ENCODE measurements around the gene NOXA1. TPM values are rescaled to one million over a fixed set of nuclear protein-coding genes. Genes with fewer than 3 reads are reported as not detected.

The NOXA1 gene
- total and polyA plus RNA-seq, 2 of the 8 experiments (the other 6 are each of a cell fraction or from before 2014, with no cell fraction given) = 0.34 to 0.91 TPM

DNA sequence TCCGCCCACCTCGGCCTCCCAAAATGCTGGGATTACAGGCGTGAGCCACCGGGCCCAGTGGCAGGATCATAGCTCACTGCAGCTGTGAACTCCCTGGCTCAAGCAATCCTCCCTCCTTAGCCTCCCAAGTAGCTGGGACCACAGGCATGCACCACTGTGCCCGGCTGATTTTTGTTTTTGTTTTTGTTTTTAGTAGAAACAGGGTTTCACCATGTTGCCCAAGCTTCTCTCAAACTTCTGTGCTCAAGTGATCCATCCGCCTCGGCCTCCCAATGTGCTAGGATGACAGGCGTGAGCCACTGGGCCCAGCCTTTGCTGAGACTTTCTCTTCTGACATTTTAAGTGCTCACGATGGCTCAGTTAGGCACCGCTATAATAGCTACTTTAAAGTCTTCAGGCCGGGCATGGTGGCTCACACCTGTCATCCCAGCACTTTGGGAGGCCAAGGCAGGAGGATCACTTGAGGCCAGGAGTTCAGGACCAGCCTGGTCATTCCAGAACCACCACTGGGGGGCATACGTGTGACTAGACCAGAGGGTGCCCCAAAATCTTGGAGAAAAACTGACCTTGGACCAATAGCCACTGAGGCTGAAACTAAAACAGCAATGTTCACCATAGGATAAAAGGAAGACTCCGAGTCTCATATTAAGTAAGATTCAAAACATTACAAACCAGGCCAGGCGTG lies 21.1 kb downstream of the NOXA1 start:
- H2BK12ac ChIP-seq (ENCODE audit: low read depth, low read length) = no peak overlapping the region
- peaks cover 0 to 5% (median 2%) of the 10 kb centered on the region in 4 experiments; a peak in 2 of 8 replicates for H3K36me3 ChIP-seq (ENCODE audit: control insufficient read depth in 2 of 4, insufficient read depth in 4 of 4, low read length in 3 of 4)
- H4K91ac ChIP-seq (replicated peaks; ENCODE audit: insufficient read length, low read length) = no peak overlapping the region
- H3K14ac ChIP-seq (ENCODE audit: insufficient read length) = no peak overlapping the region
- H3K27ac ChIP-seq (ENCODE audit: low read depth, low read length) = no peak overlapping the region
- H2BK20ac ChIP-seq (ENCODE audit: low read length) = no peak overlapping the region
- ChIA-PET POLR2A (ENCODE audit: partially characterized antibody) (interaction anchor here (1.3 to 4.3 kb wide), 2 partner anchors 10 kb away, joined by 4 to 28 read pairs; no protein-coding TSS in a partner anchor), CTCF (ENCODE audit: partially characterized antibody) (interaction anchor here (0.6 to 4.1 kb wide), 26 partner anchors 8 to 1448 kb away, joined by 3 to 20 read pairs (median 4); partner anchors contain the start of genes EXD3 and NRARP)
- WGBS, 2 experiments (ENCODE audit: extremely low coverage in 1 of 2, insufficient coverage in 1 of 2, insufficient read length in 1 of 2, insufficient replicate concordance in 2 of 2, low coverage in 1 of 2, low lambda C conversion rate in 2 of 2, missing lambda C conversion rate in 1 of 2) = 87% methylated on average over 14 of the region's 14 CpGs; no CpG with 5 or more reads in 1 of the 2 experiments
- no peak for TF ChIP-seq SUZ12 (IDR thresholded peaks at IDR 0.05; ENCODE audit: low read length)
- TF ChIP-seq CTCF (IDR thresholded peaks at IDR 0.05; ENCODE audit: control extremely low read depth in 1 of 3, insufficient read depth in 1 of 3, low read depth in 1 of 3, low read length in 3 of 3) = peak in 1 of 3 experiments; percentile 20; a peak in 2 of 4 replicates
- no peak overlapping the region for H4K5ac ChIP-seq (ENCODE audit: insufficient read length, low read depth, low read length)
- no peak overlapping the region for H3K4me2 ChIP-seq (ENCODE audit: insufficient read depth in 1 of 2, low read depth in 2 of 2, low read length in 2 of 2)
- no peaks in the 10 kb centered on the region for H3K9me3 ChIP-seq (ENCODE audit: insufficient read depth in 2 of 2, low read depth in 1 of 2, low read length in 1 of 2)
- H3K79me1 ChIP-seq (ENCODE audit: low read depth, low read length) = no peaks in the 10 kb centered on the region
- H3K56ac ChIP-seq (replicated peaks; ENCODE audit: insufficient read length, low read depth, low read length) = no peak overlapping the region
- H3K4me1 ChIP-seq (replicated peaks in 1 of 4; ENCODE audit: control insufficient read depth in 3 of 4, insufficient read depth in 4 of 4, low read length in 3 of 4) = peaks cover 0 to 3% (median under 1%) of the 10 kb centered on the region in 4 experiments; a peak in 3 of 7 replicates
- no peak overlapping the region for H3K9ac ChIP-seq (replicated peaks in 1 of 4; ENCODE audit: extremely low read depth in 1 of 4, low read depth in 3 of 4, low read length in 3 of 4)
- peaks cover 0 to 3% of the 10 kb centered on the region in 2 experiments for H4K20me1 ChIP-seq (replicated peaks in 1 of 2; ENCODE audit: control insufficient read depth in 1 of 2, insufficient read depth in 2 of 2, low read length in 2 of 2)
- no peaks in the 10 kb centered on the region for H3K79me2 ChIP-seq (ENCODE audit: control insufficient read depth in 1 of 2, insufficient read depth in 2 of 2, low read length in 2 of 2)
- no peak overlapping the region for H3K18ac ChIP-seq (ENCODE audit: extremely low read depth, low read length)
- H2BK120ac ChIP-seq (replicated peaks; ENCODE audit: low read depth, low read length) = no peak overlapping the region
- H3K27me3 ChIP-seq (replicated peaks in 1 of 4; ENCODE audit: control insufficient read depth in 3 of 4, extremely low read depth in 1 of 4, insufficient read depth in 3 of 4, low read length in 3 of 4) = no peaks in the 10 kb centered on the region
- H3K4ac ChIP-seq (replicated peaks; ENCODE audit: insufficient read length, low read depth, low read length) = no peak overlapping the region
- H2BK15ac ChIP-seq (ENCODE audit: low read length) = no peak overlapping the region
- no peak overlapping the region for H3K23ac ChIP-seq (ENCODE audit: insufficient read length)
- no peak overlapping the region for H2AFZ ChIP-seq (ENCODE audit: low read length)
- H3K4me3 ChIP-seq (ENCODE audit: extremely low read depth in 1 of 4, insufficient read depth in 2 of 4, low read depth in 3 of 4, low read length in 4 of 4) = no peak overlapping the region
- no peaks in the 10 kb centered on the region; the same call in 1 of the 2 replicates for H3K23me2 ChIP-seq (ENCODE audit: low read depth, low read length)
- no peak overlapping the region for H4K8ac ChIP-seq (ENCODE audit: extremely low read depth, insufficient read depth, low read length)
- no peak overlapping the region for H2BK5ac ChIP-seq (ENCODE audit: low read depth, low read length)
- DNase-seq (ENCODE audit: low read depth in 1 of 2, low spot score in 2 of 2) (no peak), FAIRE-seq (no peak)
- H2AK5ac ChIP-seq (ENCODE audit: low read depth, low read length) = no peak overlapping the region
